ENCODE results near the gene TRIM77.
"Not testable (repeated sequence)": the region's sequence is repeated elsewhere in the genome, so short reads cannot be mapped to it uniquely, and the experiment has no call there.

TRIM77 gene

GRCh38 chr11:89709999-89710398 lies at the start of gene TRIM77:
Gene TRIM77 (plus strand): TSS chr11:89710299. CDS start chr11:89710299, 0 bp downstream.
- DNase-seq (ENCODE audit: low read depth in 2 of 2), result not testable (repeated sequence)

- no peak for DNase-seq (ENCODE audit: low read depth in 2 of 2)
Observed at GRCh38 chr11:89667001-89667400, 43.1 kb upstream of the TRIM77 start.

- DNase-seq (ENCODE audit: low read depth in 2 of 2), result not testable (repeated sequence)
Observed at GRCh38 chr11:89668158-89668557, 41.9 kb upstream of the TRIM77 start.

- DNase-seq (ENCODE audit: low read depth in 2 of 2), result not testable (repeated sequence)
Observed at GRCh38 chr11:89669586-89669985, 40.5 kb upstream of the TRIM77 start.

- not testable (repeated sequence) for DNase-seq (ENCODE audit: low read depth in 2 of 2)
Observed at GRCh38 chr11:89669993-89670669, 40.0 kb upstream of the TRIM77 start.

GRCh38 chr11:89672547-89672946 lies 37.6 kb upstream of the TRIM77 start:
- DNase-seq (ENCODE audit: low read depth in 2 of 2), result not testable (repeated sequence)

GRCh38 chr11:89673380-89673779 lies 36.7 kb upstream of the TRIM77 start:
- DNase-seq (ENCODE audit: low read depth in 2 of 2), result not testable (repeated sequence)

- not testable (repeated sequence) for DNase-seq (ENCODE audit: low read depth in 2 of 2)
Observed at GRCh38 chr11:89675383-89675782, 34.7 kb upstream of the TRIM77 start.

GRCh38 chr11:89675948-89676347 lies 34.2 kb upstream of the TRIM77 start:
- not testable (repeated sequence) for DNase-seq (ENCODE audit: low read depth in 2 of 2)

- DNase-seq (ENCODE audit: low read depth in 2 of 2), result not testable (repeated sequence)
Observed at GRCh38 chr11:89707080-89707479, 3.0 kb upstream of the TRIM77 start.

- not testable (repeated sequence) for DNase-seq (ENCODE audit: low read depth in 2 of 2)
Observed at GRCh38 chr11:89724866-89725498, 14.9 kb downstream of the TRIM77 start.

GRCh38 chr11:89730215-89730614 lies 20.1 kb downstream of the TRIM77 start:
- DNase-seq (ENCODE audit: low read depth in 2 of 2), result not testable (repeated sequence)

GRCh38 chr11:89736566-89736965 lies 26.5 kb downstream of the TRIM77 start:
- no peak for DNase-seq (ENCODE audit: low read depth in 2 of 2)

- DNase-seq (ENCODE audit: low read depth in 2 of 2), result no peak
Observed at GRCh38 chr11:89737116-89737515, 27.0 kb downstream of the TRIM77 start.

GRCh38 chr11:89741406-89741805 lies 31.3 kb downstream of the TRIM77 start:
- not testable (repeated sequence) for DNase-seq (ENCODE audit: low read depth in 2 of 2)

- not testable (repeated sequence) for DNase-seq (ENCODE audit: low read depth in 2 of 2)
Observed at GRCh38 chr11:89744158-89744557, 34.1 kb downstream of the TRIM77 start.

- not testable (repeated sequence) for DNase-seq (ENCODE audit: low read depth in 2 of 2)
Observed at GRCh38 chr11:89750822-89751221, 40.7 kb downstream of the TRIM77 start.
